IMR-90 (cell line): ENCODE results near the gene CBL. TPM values are rescaled to one million over a fixed set of nuclear protein-coding genes. Genes with fewer than 3 reads are reported as not detected.

ENCODE experiments used
- ATAC-seq: fragments of 200-7000 bp; cut with Tn5 transposase; 2 replicates; pipeline ENCODE4 v1.9.1; 2020; ENCODE audit warnings: low read depth, mild to moderate bottlenecking, moderate library complexity
- BruUV-seq: library from RNA; stranded (reverse); fragments of 400-500 nt; replicated peaks from 2 replicates; lab custom pipeline; 2021; lab: Mats Ljungman, UMichigan
- CTCF ChIA-PET: fragments of 300-600 bp; formaldehyde crosslinking; extraction: SDS; loops from one replicate; lab custom pipeline; 2021; ENCODE audit warnings: antibody characterized with exemption; lab: Yijun Ruan, JAX
- POLR2A ChIA-PET: fragments of 300-600 bp; sonication (Branson Sonifier 250); formaldehyde crosslinking; loops from one replicate; lab custom pipeline; 2022; ENCODE audit warnings: antibody characterized with exemption; ENCODE audit not compliant: unreplicated experiment; lab: Charles Lee
- DNase-seq: peaks from one replicate; pipeline ENCODE4 v3.0.0; 2013
- H2AFZ ChIP-seq: replicated peaks from 2 replicates; pipeline ENCODE3; 2013; ENCODE audit warnings: low read length, mild to moderate bottlenecking; ENCODE audit not compliant: poor library complexity
- H2AK5ac ChIP-seq: 2 replicates; pipeline ENCODE4 v1.6.1; 2013; ENCODE audit warnings: low read depth, low read length, inconsistent platforms
- H2AK9ac ChIP-seq: replicated peaks from 2 replicates; pipeline ENCODE3; 2013; ENCODE audit warnings: mild to moderate bottlenecking, low read depth, low read length, moderate library complexity; ENCODE audit not compliant: poor library complexity
- H2BK120ac ChIP-seq: 2 replicates; pipeline ENCODE4 v1.6.1; 2013; ENCODE audit warnings: low read depth, low read length, inconsistent platforms
- H2BK15ac ChIP-seq: 3 replicates; pipeline ENCODE4 v1.6.1; 2013; ENCODE audit warnings: low read depth, low read length, inconsistent platforms
- H2BK20ac ChIP-seq: 2 replicates; pipeline ENCODE4 v1.6.1; 2013; ENCODE audit warnings: low read depth, mild to moderate bottlenecking, inconsistent platforms, low read length, moderate library complexity
- H2BK5ac ChIP-seq: 2 replicates; pipeline ENCODE4 v1.6.1; 2013; ENCODE audit warnings: mild to moderate bottlenecking, low read depth, low read length, inconsistent platforms; ENCODE audit not compliant: poor library complexity, severe bottlenecking
- H3K14ac ChIP-seq: replicated peaks from 2 replicates; pipeline ENCODE4 v1.6.1; 2013; ENCODE audit warnings: low read depth, low read length, inconsistent platforms
- H3K18ac ChIP-seq: 2 replicates; pipeline ENCODE4 v1.6.1; 2013; ENCODE audit warnings: low read depth, low read length, control low read depth
- H3K23ac ChIP-seq: 2 replicates; pipeline ENCODE4 v1.6.1; 2013; ENCODE audit warnings: low read depth, low read length, inconsistent platforms
- H3K27ac ChIP-seq: 2 replicates; pipeline ENCODE4 v1.5.1; 2013; ENCODE audit warnings: mild to moderate bottlenecking, control low read depth, low read length; ENCODE audit not compliant: insufficient read depth
- H3K27me3 ChIP-seq: 2 replicates; pipeline ENCODE4 v1.6.1; 2013; ENCODE audit warnings: low read length; ENCODE audit not compliant: control insufficient read depth, insufficient read depth
- H3K36me3 ChIP-seq: 2 replicates; pipeline ENCODE4 v1.6.1; 2013; ENCODE audit warnings: low read length, mixed read lengths; ENCODE audit not compliant: control insufficient read depth, insufficient read depth
- H3K4ac ChIP-seq: 2 replicates; pipeline ENCODE4 v1.6.1; 2013; ENCODE audit warnings: low read depth, low read length, inconsistent platforms
- H3K4me1 ChIP-seq: 2 replicates; pipeline ENCODE4 v1.6.1; 2013; ENCODE audit warnings: low read length, mixed read lengths; ENCODE audit not compliant: control insufficient read depth, insufficient read depth
- H3K4me2 ChIP-seq: 2 replicates; pipeline ENCODE4 v1.6.1; 2013; ENCODE audit warnings: low read depth, mild to moderate bottlenecking, control low read depth, low read length, moderate library complexity
- H3K4me3 ChIP-seq: 2 replicates; pipeline ENCODE4 v1.5.1; 2013; ENCODE audit warnings: low read depth, mild to moderate bottlenecking, control low read depth, low read length, moderate library complexity; ENCODE audit not compliant: insufficient read depth
- H3K56ac ChIP-seq: 2 replicates; pipeline ENCODE4 v1.6.1; 2013; ENCODE audit warnings: low read length, inconsistent platforms; ENCODE audit not compliant: insufficient read depth; ENCODE audit errors: extremely low read depth
- H3K79me1 ChIP-seq, 2 experiments: 2 replicates each; pipeline ENCODE4 v1.6.1; 2013; ENCODE audit warnings: low read length in 2 of 2, inconsistent platforms in 1 of 2, low read depth in 1 of 2
- H3K9ac ChIP-seq: 2 replicates; pipeline ENCODE4 v1.6.1; 2013; ENCODE audit warnings: low read depth, low read length, control low read depth
- H3K9me1 ChIP-seq: 2 replicates; pipeline ENCODE4 v1.6.1; 2013; ENCODE audit warnings: low read length, inconsistent platforms; ENCODE audit not compliant: insufficient read depth
- H3K9me3 ChIP-seq: 2 replicates; pipeline ENCODE4 v1.6.1; 2013; ENCODE audit warnings: low read length; ENCODE audit not compliant: control insufficient read depth, insufficient read depth
- H4K20me1 ChIP-seq: 2 replicates; pipeline ENCODE4 v1.6.1; 2013; ENCODE audit warnings: low read length, inconsistent platforms; ENCODE audit not compliant: insufficient read depth
- H4K5ac ChIP-seq: 2 replicates; pipeline ENCODE4 v1.6.1; 2013; ENCODE audit warnings: mild to moderate bottlenecking, low read depth, low read length, control low read depth
- H4K8ac ChIP-seq, 2 experiments: 2 replicates each; pipeline ENCODE4 v1.6.1; 2013; ENCODE audit warnings: low read depth in 2 of 2, low read length in 2 of 2, control low read depth in 1 of 2, inconsistent platforms in 1 of 2
- H4K91ac ChIP-seq: 2 replicates; pipeline ENCODE4 v1.6.1; 2013; ENCODE audit warnings: low read depth, low read length, inconsistent platforms; ENCODE audit not compliant: insufficient read depth
- WGBS, 2 experiments: methylation state at CpG; one replicate each; pipeline versions ENCODE4 v1.1.5 to v1.1.7; 2013; ENCODE audit warnings: missing lambda C conversion rate in 2 of 2; ENCODE audit not compliant: insufficient read length in 1 of 2; ENCODE audit errors: extremely low coverage in 2 of 2; 5-methylcytosine and 5-hydroxymethylcytosine counted together
- dilution Hi-C: fragments of 300-500 bp; cut with HindIII; formaldehyde crosslinking; loops from one replicate; pipeline ENCODE4 v1.14.3; 2018; ENCODE audit warnings: low sequenced_read_pairs; ENCODE audit not compliant: unreplicated experiment
- in situ Hi-C: fragments of 300-500 bp; cut with MboI; formaldehyde crosslinking; loops from 3 replicates; pipeline ENCODE4 v1.14.3; 2019; ENCODE audit warnings: low sequenced_read_pairs, inconsistent platforms, mixed read lengths
- intact Hi-C: fragments of 100-400 bp; cut with micrococcal nuclease; formaldehyde crosslinking; loops from 2 replicates; pipeline ENCODE4 v1.10.0; 2022
- polyA plus RNA-seq, 3 experiments: library from polyadenylated mRNA; depleted of rRNA; stranded (reverse); fragments of >200 nt; gene quantifications; 2 replicates each; pipeline ENCODE4 v1.2.3, GENCODE V29; 2012; ENCODE audit warnings: low replicate concordance in 1 of 3
- total RNA-seq: library from RNA; depleted of rRNA; stranded (reverse); fragments of >200 nt; gene quantifications from 2 replicates; pipeline ENCODE4 v1.2.3, GENCODE V29; 2012
- TF ChIP-seq, protein P1 (sequence below): fragments of 150-350 bp; IDR thresholded peaks from 2 replicates; pipeline ENCODE4 v1.6.1; 2017; ENCODE audit warnings: mild to moderate bottlenecking, antibody characterized with exemption, low read length, low read depth

Gene CBL
- total and polyA plus RNA-seq, 2 of the 4 experiments (the other 2 are of a cell fraction) = 6.1 to 11.8 TPM

DNA sequence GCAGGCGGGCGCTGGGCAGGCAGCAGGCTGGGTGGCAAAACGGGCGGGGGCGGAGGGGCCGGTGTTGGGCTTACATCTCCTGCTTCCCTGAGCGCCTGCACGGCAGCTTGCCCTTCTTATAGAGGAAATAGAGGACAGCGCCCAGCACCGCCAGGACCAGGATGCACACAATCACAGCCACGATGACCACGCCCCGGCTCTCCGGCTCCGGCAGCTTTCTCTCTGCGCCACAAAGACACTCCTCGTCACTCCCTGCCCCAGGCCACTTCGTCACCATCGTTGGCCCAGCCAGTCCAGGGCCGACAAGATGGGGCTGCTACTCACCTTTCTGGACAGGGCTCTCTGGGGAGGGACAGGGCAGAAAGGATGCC is 104.5 kb downstream of the CBL start:
- Histone ChIP-seq H2BK15ac (no peak overlapping the region), H3K23ac (no peak overlapping the region), H2BK5ac (no peak overlapping the region), H3K27me3 (no peaks in the 10 kb centered on the region), H3K56ac (no peak overlapping the region), H2AFZ (no peak overlapping the region), H4K8ac (no peak overlapping the region), H4K5ac (no peak overlapping the region), H2BK20ac (no peak overlapping the region), H3K4me1 (peaks cover 17% of the 10 kb centered on the region), H4K91ac (no peak overlapping the region), H3K9me1 (peaks cover 17% of the 10 kb centered on the region; the same call in 1 of the 2 replicates), H4K20me1 (peaks cover 21% of the 10 kb centered on the region), H3K27ac (no peak overlapping the region), H3K14ac (no peak overlapping the region), H3K4ac (no peak overlapping the region), H3K4me2 (no peak overlapping the region), H3K9ac (no peak overlapping the region), H3K36me3 (peaks cover 61% of the 10 kb centered on the region), H3K9me3 (no peaks in the 10 kb centered on the region), H3K18ac (no peak overlapping the region), H3K79me1 (peaks cover 10 to 44% of the 10 kb centered on the region in 2 experiments; a peak in 3 of 4 replicates), H2AK5ac (no peak overlapping the region), H2AK9ac (no peak overlapping the region), H3K4me3 (no peak overlapping the region), H2BK120ac (no peak overlapping the region)
- intact Hi-C loops = no loop called here
- ATAC-seq (no peak), DNase-seq (no peak)
- TF ChIP-seq, protein P1, sequence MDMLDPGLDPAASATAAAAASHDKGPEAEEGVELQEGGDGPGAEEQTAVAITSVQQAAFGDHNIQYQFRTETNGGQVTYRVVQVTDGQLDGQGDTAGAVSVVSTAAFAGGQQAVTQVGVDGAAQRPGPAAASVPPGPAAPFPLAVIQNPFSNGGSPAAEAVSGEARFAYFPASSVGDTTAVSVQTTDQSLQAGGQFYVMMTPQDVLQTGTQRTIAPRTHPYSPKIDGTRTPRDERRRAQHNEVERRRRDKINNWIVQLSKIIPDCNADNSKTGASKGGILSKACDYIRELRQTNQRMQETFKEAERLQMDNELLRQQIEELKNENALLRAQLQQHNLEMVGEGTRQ = no peak
- 94% methylated on average over 17 of the region's 20 CpGs; no CpG with 5 or more reads in 1 of the 2 experiments for WGBS, 2 experiments
- ChIA-PET POLR2A (interaction anchor here (0.5 kb wide), 1 partner anchor 225 kb away, joined by 5 read pairs; no protein-coding TSS in a partner anchor), CTCF (no interaction called here)
- in situ Hi-C loops = no loop called here
- dilution Hi-C loops = no loop called here
- no TSS peak for BruUV-seq
